Measurements from ENCODE around the gene TTC23L.

Gene TTC23L

DNA sequence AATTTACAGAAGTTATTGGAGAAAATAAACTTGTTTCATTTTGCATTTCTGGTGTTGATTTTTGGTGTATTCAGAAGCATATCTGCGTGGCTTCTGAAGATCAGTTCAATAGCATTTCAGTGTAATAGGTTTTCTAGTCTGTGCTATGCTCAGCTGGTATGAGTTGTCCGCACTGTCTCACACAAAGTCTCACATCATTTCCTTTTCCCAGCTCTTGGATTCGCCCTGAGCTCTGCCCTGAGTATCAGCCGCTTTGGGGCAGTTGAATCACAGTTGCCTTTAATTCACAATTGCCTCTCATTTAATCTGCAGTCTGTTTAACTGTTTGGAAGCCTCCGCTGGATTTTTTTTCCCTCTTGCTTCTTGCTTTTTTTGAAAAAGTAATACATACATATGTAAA, 6.4 kb upstream of the TTC23L start:
- TF ChIP-seq, protein P1, sequence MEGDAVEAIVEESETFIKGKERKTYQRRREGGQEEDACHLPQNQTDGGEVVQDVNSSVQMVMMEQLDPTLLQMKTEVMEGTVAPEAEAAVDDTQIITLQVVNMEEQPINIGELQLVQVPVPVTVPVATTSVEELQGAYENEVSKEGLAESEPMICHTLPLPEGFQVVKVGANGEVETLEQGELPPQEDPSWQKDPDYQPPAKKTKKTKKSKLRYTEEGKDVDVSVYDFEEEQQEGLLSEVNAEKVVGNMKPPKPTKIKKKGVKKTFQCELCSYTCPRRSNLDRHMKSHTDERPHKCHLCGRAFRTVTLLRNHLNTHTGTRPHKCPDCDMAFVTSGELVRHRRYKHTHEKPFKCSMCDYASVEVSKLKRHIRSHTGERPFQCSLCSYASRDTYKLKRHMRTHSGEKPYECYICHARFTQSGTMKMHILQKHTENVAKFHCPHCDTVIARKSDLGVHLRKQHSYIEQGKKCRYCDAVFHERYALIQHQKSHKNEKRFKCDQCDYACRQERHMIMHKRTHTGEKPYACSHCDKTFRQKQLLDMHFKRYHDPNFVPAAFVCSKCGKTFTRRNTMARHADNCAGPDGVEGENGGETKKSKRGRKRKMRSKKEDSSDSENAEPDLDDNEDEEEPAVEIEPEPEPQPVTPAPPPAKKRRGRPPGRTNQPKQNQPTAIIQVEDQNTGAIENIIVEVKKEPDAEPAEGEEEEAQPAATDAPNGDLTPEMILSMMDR (IDR thresholded peaks at IDR 0.05; ENCODE audit: low read depth, low read length): no peak
- no peak for DNase-seq (ENCODE audit: low read depth, low spot score)
- in situ Hi-C loops (cut with HindIII; ENCODE audit: low sequenced_read_pairs): no loop called here
- H3K4me3 ChIP-seq (ENCODE audit: low read depth, low read length): no peak overlapping the region

DNA sequence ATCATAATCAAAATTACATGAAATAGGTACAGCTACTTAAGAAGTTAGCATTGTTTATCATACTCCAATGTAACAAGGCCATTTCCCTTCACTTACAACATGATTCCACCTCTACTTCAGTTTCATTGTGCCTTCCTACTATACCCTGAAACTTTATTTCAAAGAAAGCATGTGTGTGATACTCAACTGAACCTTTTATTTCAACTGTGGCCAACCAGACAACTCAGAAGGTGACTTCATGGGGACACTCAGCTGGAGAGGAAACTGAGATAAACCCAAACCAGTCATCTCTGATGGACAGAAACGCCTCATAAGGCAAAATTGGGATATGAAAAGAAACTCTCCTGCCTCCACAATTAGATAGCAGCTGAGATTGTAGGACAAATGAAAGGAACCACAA, 5.9 kb upstream of the TTC23L start:
- in situ Hi-C loops (cut with HindIII; ENCODE audit: low sequenced_read_pairs): no loop called here
- DNase-seq (ENCODE audit: low read depth, low spot score): no peak
- TF ChIP-seq, protein P1 (IDR thresholded peaks at IDR 0.05; ENCODE audit: low read depth, low read length): no peak
- H3K4me3 ChIP-seq (ENCODE audit: low read depth, low read length): no peak overlapping the region

DNA sequence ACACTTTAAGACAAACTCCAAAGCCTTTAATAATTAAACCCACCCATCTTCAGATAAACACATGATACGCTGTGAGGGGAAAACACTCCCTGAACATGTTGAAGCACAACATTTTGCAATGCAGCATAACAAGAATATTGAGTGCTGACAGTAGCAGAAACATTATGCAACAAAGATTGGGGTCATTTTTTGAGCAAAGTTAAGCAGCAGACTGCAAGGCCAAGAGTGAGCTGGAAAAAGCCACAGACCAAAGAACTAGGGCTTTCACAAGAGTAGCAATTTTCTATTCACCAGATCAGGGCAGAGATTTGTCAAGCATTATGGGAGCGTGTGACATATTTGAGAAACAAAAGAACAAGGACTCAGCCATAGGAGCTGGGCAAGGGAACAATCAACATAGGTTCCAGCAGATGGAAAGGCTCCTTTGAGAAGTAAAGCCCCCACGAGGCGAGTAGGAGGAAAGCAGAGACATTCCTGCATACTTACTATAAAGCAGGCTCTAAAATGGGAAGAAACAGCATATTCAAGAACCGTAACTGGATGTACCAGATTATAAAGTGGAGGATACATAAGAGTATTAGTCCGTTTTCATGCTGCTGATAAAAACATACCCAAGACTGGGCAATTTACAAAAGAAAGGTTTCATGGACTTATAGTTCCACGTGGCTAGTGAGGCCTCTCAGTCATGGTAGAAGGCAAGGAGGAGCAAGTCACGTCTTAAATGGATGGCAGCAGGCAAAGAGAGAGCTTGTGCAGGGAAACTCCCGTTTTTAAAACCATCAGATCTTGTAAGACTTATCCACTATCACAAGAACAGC, 4.8 kb upstream of the TTC23L start:
- H3K4me3 ChIP-seq (ENCODE audit: low read depth, low read length): no peak overlapping the region
- in situ Hi-C loops (cut with HindIII; ENCODE audit: low sequenced_read_pairs): no loop called here
- TF ChIP-seq, protein P1 (IDR thresholded peaks at IDR 0.05; ENCODE audit: low read depth, low read length): no peak
- DNase-seq (ENCODE audit: low read depth, low spot score): no peak

DNA sequence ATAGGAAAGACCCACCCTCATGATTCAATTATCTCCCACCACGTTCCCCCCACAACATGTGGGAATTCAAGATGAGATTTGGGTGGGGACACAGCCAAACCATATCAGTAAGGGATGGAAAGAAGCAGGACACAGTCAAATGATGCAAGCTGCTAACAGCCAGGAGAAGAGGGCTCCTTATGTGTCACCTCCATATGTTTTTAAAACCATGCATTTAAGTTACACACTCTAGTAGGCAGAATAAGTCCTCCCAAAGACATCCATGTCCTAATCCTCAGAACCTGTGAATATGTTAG, 4.2 kb upstream of the TTC23L start:
- in situ Hi-C loops (cut with HindIII; ENCODE audit: low sequenced_read_pairs): no loop called here
- TF ChIP-seq, protein P1 (IDR thresholded peaks at IDR 0.05; ENCODE audit: low read depth, low read length): no peak
- no peak for DNase-seq (ENCODE audit: low read depth, low spot score)
- H3K4me3 ChIP-seq (ENCODE audit: low read depth, low read length): no peak overlapping the region

DNA sequence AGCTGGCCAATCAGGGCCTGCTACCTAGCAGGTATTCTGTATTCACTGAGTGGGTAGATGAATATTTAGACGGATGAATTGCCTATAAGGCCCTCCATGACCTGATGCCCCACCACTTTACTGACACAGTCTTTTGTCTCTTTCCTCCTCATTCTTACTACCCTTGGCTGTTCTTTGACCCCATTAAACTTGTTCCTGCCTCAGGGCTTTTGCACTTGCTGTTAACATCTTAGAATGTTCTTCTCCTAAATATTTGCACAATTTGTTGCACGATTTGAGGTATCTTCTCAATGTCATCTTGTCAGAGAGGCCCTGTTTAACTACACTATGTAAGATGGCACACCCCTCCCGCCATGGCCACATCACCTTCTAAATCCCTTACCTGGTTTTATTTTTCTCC, 3.3 kb upstream of the TTC23L start:
- no peak for DNase-seq (ENCODE audit: low read depth, low spot score)
- no peak overlapping the region for H3K4me3 ChIP-seq (ENCODE audit: low read depth, low read length)
- in situ Hi-C loops (cut with HindIII; ENCODE audit: low sequenced_read_pairs): no loop called here
- TF ChIP-seq, protein P1 (IDR thresholded peaks at IDR 0.05; ENCODE audit: low read depth, low read length): no peak

DNA sequence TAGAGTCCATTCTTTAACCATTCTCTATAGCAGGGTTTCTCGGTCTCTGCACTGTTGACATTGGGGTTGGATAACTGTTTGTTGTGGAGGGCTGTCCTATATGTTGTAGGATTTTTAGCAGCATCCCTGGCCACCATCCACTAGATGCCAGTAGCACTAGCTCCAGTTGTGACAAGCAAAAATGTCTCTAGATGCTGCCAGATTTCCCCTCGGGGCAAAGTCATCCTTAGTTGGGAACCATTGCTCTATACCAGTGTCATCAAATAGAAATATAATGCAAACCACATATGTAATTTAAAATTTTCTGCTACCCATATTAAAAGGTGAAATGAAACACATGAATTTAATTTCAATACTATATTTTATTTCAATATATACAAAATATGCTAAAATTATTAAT, 2.9 kb downstream of the TTC23L start:
- in situ Hi-C loops (cut with HindIII; ENCODE audit: low sequenced_read_pairs): no loop called here
- TF ChIP-seq, protein P1 (IDR thresholded peaks at IDR 0.05; ENCODE audit: low read depth, low read length): no peak
- no peak overlapping the region for H3K4me3 ChIP-seq (ENCODE audit: low read depth, low read length)
- no peak for DNase-seq (ENCODE audit: low read depth, low spot score)

All from astrocyte of the spinal cord (primary cell).